ENCODE measurements around the gene DNAL4. TPM values are rescaled to one million over a fixed set of nuclear protein-coding genes. Genes with fewer than 3 reads are reported as not detected.

DNAL4 gene
- total and polyA plus RNA-seq, 2 of the 4 experiments (the other 2 are of a cell fraction) = 6.1 to 12.1 TPM

DNA sequence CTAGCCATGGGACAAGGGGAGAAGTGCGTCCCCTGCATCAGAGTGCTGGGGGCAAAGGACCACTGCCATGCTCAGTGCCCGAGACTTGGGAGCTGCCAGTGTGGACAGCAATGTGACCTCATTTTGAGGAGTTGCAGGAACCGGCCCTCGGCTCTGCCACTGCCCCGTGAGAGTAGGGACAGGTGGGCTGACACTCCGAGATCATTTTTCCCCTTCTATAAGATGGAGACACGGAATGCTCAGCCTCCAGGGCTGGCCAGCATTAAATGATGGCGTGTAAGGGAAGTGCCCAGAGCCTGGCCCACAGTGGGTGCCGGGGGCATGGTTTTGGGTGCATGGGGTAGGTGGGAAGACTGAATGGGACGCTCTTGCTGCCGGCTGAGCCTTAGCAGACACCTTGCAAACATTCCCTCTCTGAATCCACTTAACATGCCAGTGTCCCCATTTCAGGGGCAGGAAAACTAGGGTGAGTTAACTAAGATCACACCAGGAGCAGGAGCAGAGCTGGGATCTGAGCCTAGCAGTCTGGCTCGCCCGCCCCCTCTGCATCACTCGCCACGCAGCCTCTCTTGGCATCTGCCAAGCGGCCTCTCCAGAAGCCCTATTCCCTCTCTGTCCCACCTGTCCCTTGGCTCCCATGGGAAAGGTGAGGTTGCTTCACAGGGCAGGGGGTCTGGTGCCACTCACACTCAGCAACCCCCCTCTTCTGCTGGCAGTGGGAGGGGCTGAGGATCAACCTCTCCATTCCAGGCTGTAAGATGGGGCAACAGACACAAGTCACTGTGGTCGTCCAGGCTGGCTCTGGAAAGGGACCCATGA lies 36.3 kb upstream of the DNAL4 start:
- Histone ChIP-seq H4K5ac (ENCODE audit: low read depth, low read length) (no peak overlapping the region), H3K79me1 (ENCODE audit: low read depth in 1 of 2, low read length in 2 of 2) (no peaks in the 10 kb centered on the region), H3K27ac (ENCODE audit: insufficient read depth, low read length) (no peak overlapping the region), H3K23ac (ENCODE audit: low read depth, low read length) (no peak overlapping the region), H3K9ac (ENCODE audit: low read depth, low read length) (no peak overlapping the region), H3K14ac (replicated peaks; ENCODE audit: low read depth, low read length) (no peak overlapping the region), H4K20me1 (ENCODE audit: insufficient read depth, low read length) (no peaks in the 10 kb centered on the region), H4K91ac (ENCODE audit: insufficient read depth, low read depth, low read length) (no peak overlapping the region), H3K36me3 (ENCODE audit: control insufficient read depth, insufficient read depth, low read length) (no peaks in the 10 kb centered on the region), H2BK15ac (ENCODE audit: low read depth, low read length) (no peak overlapping the region), H2AFZ (replicated peaks; ENCODE audit: low read length, poor library complexity) (peak overlapping the region; percentile 51), H3K4ac (ENCODE audit: low read depth, low read length) (no peak overlapping the region), H3K9me3 (ENCODE audit: control insufficient read depth, insufficient read depth, low read length) (no peaks in the 10 kb centered on the region), H2AK5ac (ENCODE audit: low read depth, low read length) (no peak overlapping the region), H3K56ac (ENCODE audit: extremely low read depth, insufficient read depth, low read length) (no peak overlapping the region), H2BK5ac (ENCODE audit: low read depth, low read length, poor library complexity, severe bottlenecking) (no peak overlapping the region), H3K4me3 (ENCODE audit: insufficient read depth, low read depth, low read length) (no peak overlapping the region), H3K4me1 (ENCODE audit: control insufficient read depth, insufficient read depth, low read length) (no peaks in the 10 kb centered on the region), H3K18ac (ENCODE audit: low read depth, low read length) (no peak overlapping the region), H2AK9ac (replicated peaks; ENCODE audit: low read depth, low read length, poor library complexity) (no peak overlapping the region), H3K4me2 (ENCODE audit: low read depth, low read length) (no peak overlapping the region), H3K27me3 (ENCODE audit: control insufficient read depth, insufficient read depth, low read length) (no peaks in the 10 kb centered on the region), H2BK120ac (ENCODE audit: low read depth, low read length) (no peak overlapping the region), H4K8ac (ENCODE audit: low read depth in 2 of 2, low read length in 2 of 2) (no peak overlapping the region), H2BK20ac (ENCODE audit: low read depth, low read length) (no peak overlapping the region), H3K9me1 (ENCODE audit: insufficient read depth, low read length) (no peaks in the 10 kb centered on the region)
- intact Hi-C loops (cut with micrococcal nuclease) = no loop called here
- ChIA-PET CTCF (no interaction called here), POLR2A (ENCODE audit: unreplicated experiment) (no interaction called here)
- ATAC-seq (ENCODE audit: low read depth) (no peak), DNase-seq (no peak)
- in situ Hi-C loops (cut with MboI; ENCODE audit: low sequenced_read_pairs) = no loop called here
- no TSS peak for BruUV-seq (replicated peaks)
- dilution Hi-C loops (cut with HindIII; ENCODE audit: low sequenced_read_pairs, unreplicated experiment) = no loop called here
- no peak for TF ChIP-seq RCOR1 (IDR thresholded peaks at IDR 0.05; ENCODE audit: insufficient replicate concordance, low read length)
- no peak for TF ChIP-seq RAD21 (IDR thresholded peaks at IDR 0.05; ENCODE audit: low read length)
- TF ChIP-seq CEBPB (IDR thresholded peaks at IDR 0.05; ENCODE audit: low read depth, low read length) = no peak
- no peak for TF ChIP-seq RFX5 (IDR thresholded peaks at IDR 0.05; ENCODE audit: low read depth, low read length)
- TF ChIP-seq BHLHE40 (IDR thresholded peaks at IDR 0.05; ENCODE audit: low read depth, low read length) = no peak
- TF ChIP-seq CHD1 (IDR thresholded peaks at IDR 0.05; ENCODE audit: low read depth, low read length) = no peak
- TF ChIP-seq MAFK (IDR thresholded peaks at IDR 0.05; ENCODE audit: low read depth, low read length) = no peak
- TF ChIP-seq FOS (IDR thresholded peaks at IDR 0.05; ENCODE audit: low read depth, low read length) = no peak
- TF ChIP-seq, protein P1, sequence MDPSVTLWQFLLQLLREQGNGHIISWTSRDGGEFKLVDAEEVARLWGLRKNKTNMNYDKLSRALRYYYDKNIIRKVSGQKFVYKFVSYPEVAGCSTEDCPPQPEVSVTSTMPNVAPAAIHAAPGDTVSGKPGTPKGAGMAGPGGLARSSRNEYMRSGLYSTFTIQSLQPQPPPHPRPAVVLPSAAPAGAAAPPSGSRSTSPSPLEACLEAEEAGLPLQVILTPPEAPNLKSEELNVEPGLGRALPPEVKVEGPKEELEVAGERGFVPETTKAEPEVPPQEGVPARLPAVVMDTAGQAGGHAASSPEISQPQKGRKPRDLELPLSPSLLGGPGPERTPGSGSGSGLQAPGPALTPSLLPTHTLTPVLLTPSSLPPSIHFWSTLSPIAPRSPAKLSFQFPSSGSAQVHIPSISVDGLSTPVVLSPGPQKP (IDR thresholded peaks at IDR 0.05; ENCODE audit: borderline replicate concordance, low read depth, low read length) = no peak
- TF ChIP-seq MAZ (IDR thresholded peaks at IDR 0.05; ENCODE audit: borderline replicate concordance, low read depth, low read length) = no peak
- TF ChIP-seq MXI1 (IDR thresholded peaks at IDR 0.05; ENCODE audit: borderline replicate concordance, low read depth, low read length) = no peak
- no peak for TF ChIP-seq NFE2L2 (IDR thresholded peaks at IDR 0.05; ENCODE audit: low read depth, low read length)
- no peak for TF ChIP-seq SMC3 (IDR thresholded peaks at IDR 0.05; ENCODE audit: low read depth, low read length)
- no peak for TF ChIP-seq POLR2A (IDR thresholded peaks at IDR 0.05; ENCODE audit: low read depth, low read length)
- 85% methylated on average over 3 of the region's 17 CpGs; no CpG with 5 or more reads in 1 of the 2 experiments for WGBS, 2 experiments (ENCODE audit: extremely low coverage in 2 of 2, insufficient read length in 1 of 2)
